ENCODE measurements around the gene SNX18.

Gene SNX18

DNA sequence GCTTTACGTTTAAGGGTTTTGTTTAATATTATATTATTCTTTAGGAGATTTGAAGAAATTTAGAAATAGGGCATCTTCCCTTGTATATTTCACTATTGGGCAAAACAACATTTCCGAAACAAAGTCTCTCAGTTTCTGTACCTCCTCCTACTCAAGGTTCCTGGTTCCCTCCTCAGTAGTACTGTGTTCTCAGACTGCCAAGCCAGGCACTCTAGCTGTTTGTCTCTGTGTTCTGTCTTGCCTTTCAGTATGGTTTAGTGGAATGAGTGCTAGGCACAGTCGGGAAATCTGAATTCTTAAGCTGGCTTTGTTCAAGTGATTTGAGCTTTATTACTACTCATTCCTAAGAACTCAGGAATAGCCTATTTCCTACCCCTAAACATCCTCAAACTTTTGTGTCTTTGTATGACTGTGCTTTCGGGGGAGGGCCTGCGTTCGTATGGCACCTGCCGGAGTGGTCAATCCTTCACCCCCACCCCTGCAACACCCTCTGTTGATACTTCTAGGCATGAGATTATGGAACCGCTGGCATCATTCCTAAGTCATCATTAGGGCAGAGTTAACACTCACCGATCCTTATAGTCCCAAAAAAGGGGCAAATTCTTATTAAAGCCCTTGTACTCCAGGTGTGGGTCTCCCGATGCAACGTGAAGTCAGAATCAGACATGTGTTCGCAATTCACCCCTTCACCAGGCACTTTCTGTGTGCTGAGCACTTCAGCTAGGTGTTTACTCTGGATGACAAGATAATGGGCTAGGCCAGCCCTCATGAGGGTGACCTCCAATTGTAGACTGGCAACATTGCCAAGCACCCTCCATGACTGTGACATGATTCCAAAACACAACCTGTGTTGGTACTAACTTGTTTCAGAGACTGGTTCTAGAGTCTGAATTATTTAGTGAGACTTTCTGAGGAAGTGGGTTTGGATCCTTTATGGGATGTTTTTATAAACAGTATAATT is 24.5 kb downstream of the SNX18 start:
- ATAC-seq = no peak
- H3K36me3 Mint-ChIP-seq (ENCODE audit: low read depth) = no peaks in the 10 kb centered on the region
- H3K9me3 Mint-ChIP-seq = no peaks in the 10 kb centered on the region
- H3K27me3 Mint-ChIP-seq = no peaks in the 10 kb centered on the region
- peaks cover 15% of the 10 kb centered on the region for H3K4me1 Mint-ChIP-seq
- H3K4me3 Mint-ChIP-seq = no peak overlapping the region
- DNase-seq = no peak
- H3K27ac Mint-ChIP-seq = no peak overlapping the region

DNA sequence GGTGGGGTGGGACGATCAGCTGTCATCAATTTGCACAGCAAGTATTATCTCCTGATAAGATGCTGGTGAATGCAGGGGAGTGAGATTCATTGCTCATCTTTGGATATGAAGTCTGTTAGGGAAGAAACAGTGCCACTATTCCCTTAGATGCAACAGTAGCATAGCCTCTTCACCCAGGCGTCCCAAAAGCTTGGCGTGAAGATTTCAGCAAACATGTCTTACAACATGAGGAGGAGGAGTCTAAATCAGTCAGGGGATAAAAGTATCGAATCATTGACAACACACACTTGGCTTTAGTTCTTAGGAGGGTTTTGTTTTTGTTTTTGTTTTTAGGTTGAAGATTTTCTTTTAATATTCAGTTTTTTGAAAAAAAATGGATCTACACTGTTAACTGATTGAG is 26.5 kb downstream of the SNX18 start:
- H3K27ac Mint-ChIP-seq = no peak overlapping the region
- ATAC-seq = no peak
- H3K4me1 Mint-ChIP-seq = peaks cover 4% of the 10 kb centered on the region
- DNase-seq = no peak
- H3K4me3 Mint-ChIP-seq = no peak overlapping the region
- H3K27me3 Mint-ChIP-seq = no peaks in the 10 kb centered on the region
- no peaks in the 10 kb centered on the region for H3K36me3 Mint-ChIP-seq (ENCODE audit: low read depth)
- no peaks in the 10 kb centered on the region for H3K9me3 Mint-ChIP-seq

DNA sequence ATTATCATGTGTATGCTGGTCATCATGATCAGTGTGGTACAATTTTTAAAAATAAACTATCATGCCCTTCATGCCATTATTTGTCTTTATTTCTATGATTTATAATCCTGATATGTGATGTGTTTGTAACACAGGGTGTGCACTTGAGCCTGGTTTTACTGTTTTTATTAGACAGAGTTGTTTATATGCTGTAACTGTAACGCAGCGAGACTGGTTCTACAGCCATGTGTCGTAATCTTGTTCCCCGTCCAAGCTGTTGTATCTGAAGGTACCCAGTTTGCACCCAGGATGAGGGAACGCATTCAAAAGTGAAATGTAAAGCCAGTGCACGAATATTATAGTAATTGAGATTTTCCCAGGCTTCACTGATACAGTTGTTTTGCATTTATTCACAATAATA is 28.2 kb downstream of the SNX18 start:
- H3K27ac Mint-ChIP-seq = no peak overlapping the region
- H3K4me3 Mint-ChIP-seq = no peak overlapping the region
- peaks cover 4% of the 10 kb centered on the region for H3K36me3 Mint-ChIP-seq (ENCODE audit: low read depth)
- DNase-seq (no peak), ATAC-seq (no peak)
- no peaks in the 10 kb centered on the region for H3K9me3 Mint-ChIP-seq
- peaks cover 4% of the 10 kb centered on the region for H3K4me1 Mint-ChIP-seq
- H3K27me3 Mint-ChIP-seq = no peaks in the 10 kb centered on the region

DNA sequence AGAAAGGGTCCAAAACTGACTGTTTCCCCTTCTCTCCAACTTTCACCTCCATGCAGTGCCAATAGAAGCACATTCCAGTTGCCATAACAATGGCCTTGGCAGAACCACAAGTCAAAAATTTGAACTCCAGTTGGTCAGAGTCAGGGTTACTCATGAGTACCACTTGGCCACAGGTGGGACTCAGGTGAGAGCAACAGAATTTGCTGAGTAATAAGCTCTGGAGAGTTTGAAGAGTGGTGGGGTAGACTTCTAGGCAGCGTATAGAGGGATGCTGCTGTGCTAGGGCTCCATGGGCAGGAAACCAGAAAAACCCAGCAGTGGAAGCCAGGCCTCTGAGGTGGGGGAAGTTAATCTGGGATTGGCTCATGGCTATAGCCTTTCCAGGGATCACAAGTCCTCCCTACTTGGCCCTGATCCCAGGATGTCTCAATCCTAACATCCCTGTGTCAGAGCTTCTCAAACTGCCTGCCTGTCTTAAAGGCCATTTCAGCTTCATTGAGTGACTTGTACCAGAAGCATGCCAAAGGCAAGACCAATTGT is 30.2 kb downstream of the SNX18 start:
- DNase-seq = no peak
- no peak overlapping the region for H3K4me3 Mint-ChIP-seq
- H3K9me3 Mint-ChIP-seq = no peaks in the 10 kb centered on the region

GRCh38 chr5:54548565-54548964 is 31.0 kb downstream of the SNX18 start:
- Mint-ChIP-seq H3K4me1 (no peaks in the 10 kb centered on the region), H3K36me3 (ENCODE audit: low read depth) (peaks cover 4% of the 10 kb centered on the region), H3K4me3 (no peak overlapping the region), H3K27ac (no peak overlapping the region), H3K27me3 (no peaks in the 10 kb centered on the region), H3K9me3 (no peaks in the 10 kb centered on the region)
- no peak for DNase-seq
- ATAC-seq = no peak

More for the DNA sequence above, 30.2 kb downstream of the SNX18 start:
- Mint-ChIP-seq H3K27ac (no peak overlapping the region), H3K4me1 (no peaks in the 10 kb centered on the region), H3K27me3 (no peaks in the 10 kb centered on the region), H3K36me3 (ENCODE audit: low read depth) (peaks cover 4% of the 10 kb centered on the region)
- ATAC-seq = no peak

DNA sequence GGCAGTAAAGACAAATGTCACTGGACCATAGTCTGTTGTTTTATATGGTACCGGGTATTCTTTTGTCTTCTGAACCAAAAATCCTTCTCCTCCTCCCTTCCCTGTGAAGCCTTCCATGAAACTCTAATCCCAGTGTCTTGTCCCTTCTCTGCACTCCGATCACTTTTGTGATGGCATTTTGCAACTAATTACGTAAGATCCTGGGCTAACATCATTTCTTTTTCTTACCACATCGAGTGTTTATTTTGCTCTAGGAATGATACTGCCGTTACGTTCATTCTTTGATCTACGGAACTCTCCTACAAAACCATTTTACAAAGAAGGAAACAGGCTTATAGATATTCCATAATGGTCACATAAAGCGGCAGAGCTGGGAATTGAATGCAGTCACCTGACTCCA is 33.7 kb downstream of the SNX18 start:
- no peaks in the 10 kb centered on the region for H3K4me1 Mint-ChIP-seq
- no peaks in the 10 kb centered on the region for H3K9me3 Mint-ChIP-seq

DNA sequence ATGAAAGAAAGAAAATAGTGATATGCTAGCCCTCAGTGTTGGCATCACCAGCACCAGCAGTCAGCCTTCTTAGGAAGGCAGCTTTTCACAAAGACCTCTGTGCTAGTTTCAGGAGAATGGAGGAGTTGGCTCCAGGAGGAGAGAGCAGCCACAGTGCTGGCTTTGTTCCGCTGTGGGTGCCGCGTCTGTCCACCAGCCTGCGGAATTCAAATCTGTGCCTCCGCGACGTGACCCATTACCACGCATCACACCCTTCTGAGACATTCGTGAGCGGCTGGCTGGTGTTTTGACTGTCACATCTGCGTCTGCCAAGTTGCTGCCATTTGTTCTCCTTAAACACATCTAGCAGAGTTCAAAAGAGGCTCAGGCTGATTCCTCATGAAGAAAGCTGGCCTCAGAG is 34.4 kb downstream of the SNX18 start:
- Mint-ChIP-seq H3K4me1 (no peaks in the 10 kb centered on the region), H3K27ac (no peak overlapping the region), H3K36me3 (ENCODE audit: low read depth) (peaks cover 6% of the 10 kb centered on the region), H3K4me3 (no peak overlapping the region), H3K27me3 (no peaks in the 10 kb centered on the region), H3K9me3 (no peaks in the 10 kb centered on the region)
- ATAC-seq (no peak), DNase-seq (no peak)

More for the DNA sequence above, 33.7 kb downstream of the SNX18 start:
- no peak for ATAC-seq
- H3K36me3 Mint-ChIP-seq (ENCODE audit: low read depth) = peaks cover 5% of the 10 kb centered on the region
- H3K27ac Mint-ChIP-seq = no peak overlapping the region
- no peak overlapping the region for H3K4me3 Mint-ChIP-seq
- DNase-seq = no peak
- no peaks in the 10 kb centered on the region for H3K27me3 Mint-ChIP-seq

DNA sequence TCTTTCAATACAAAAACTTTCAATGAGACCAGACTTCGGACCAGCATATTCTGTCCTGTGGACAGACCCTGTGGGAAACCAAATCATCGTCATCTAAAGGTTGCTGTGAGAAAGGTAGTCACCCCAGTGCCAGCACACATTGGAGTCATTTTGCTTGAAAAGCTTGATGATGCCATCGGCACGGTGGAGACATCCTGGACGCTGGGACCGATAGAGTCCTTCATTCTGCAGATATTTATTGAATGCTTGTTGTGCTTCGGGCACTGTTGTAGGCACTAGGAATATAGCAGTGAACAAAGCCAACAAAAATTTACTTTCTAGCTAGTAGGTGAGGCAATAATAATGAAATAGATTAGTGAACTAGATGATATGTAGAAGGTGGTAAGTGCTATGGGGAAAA is 34.9 kb downstream of the SNX18 start:
- no peaks in the 10 kb centered on the region for H3K9me3 Mint-ChIP-seq
- H3K4me1 Mint-ChIP-seq = no peaks in the 10 kb centered on the region
- no peak for DNase-seq
- peaks cover 6% of the 10 kb centered on the region for H3K36me3 Mint-ChIP-seq (ENCODE audit: low read depth)
- H3K27me3 Mint-ChIP-seq = no peaks in the 10 kb centered on the region
- no peak overlapping the region for H3K4me3 Mint-ChIP-seq
- H3K27ac Mint-ChIP-seq = no peak overlapping the region
- ATAC-seq = no peak

- Mint-ChIP-seq H3K36me3 (ENCODE audit: low read depth) (peaks cover 6% of the 10 kb centered on the region), H3K4me1 (no peaks in the 10 kb centered on the region), H3K27ac (no peak overlapping the region), H3K4me3 (no peak overlapping the region), H3K9me3 (no peaks in the 10 kb centered on the region), H3K27me3 (no peaks in the 10 kb centered on the region)
- no peak for ATAC-seq
- no peak for DNase-seq
Measured at GRCh38 chr5:54553659-54554207, 36.2 kb downstream of the SNX18 start.

DNA sequence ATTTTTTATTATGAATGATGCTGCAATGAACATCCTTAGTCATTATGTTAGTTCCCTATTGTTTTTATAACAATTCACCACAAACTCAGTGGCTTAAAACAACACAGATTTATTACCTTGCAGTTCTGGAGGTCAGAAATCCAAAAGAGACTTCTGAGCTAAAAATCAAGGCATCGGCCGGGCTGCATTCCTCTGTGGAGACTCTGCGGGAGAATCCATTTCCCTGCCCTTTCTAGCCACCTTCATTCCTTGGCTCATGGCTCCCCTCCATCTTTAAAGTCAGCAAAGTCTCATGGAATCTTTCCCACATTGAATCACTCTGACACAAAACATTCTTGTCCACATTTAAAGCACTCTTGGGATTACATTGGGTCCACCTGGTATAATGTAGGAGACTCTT is 38.6 kb downstream of the SNX18 start:
- Mint-ChIP-seq H3K4me1 (no peaks in the 10 kb centered on the region), H3K4me3 (no peak overlapping the region), H3K9me3 (no peaks in the 10 kb centered on the region), H3K27me3 (no peaks in the 10 kb centered on the region), H3K27ac (no peak overlapping the region), H3K36me3 (ENCODE audit: low read depth) (peaks cover 2% of the 10 kb centered on the region)
- DNase-seq (no peak), ATAC-seq (no peak)

DNA sequence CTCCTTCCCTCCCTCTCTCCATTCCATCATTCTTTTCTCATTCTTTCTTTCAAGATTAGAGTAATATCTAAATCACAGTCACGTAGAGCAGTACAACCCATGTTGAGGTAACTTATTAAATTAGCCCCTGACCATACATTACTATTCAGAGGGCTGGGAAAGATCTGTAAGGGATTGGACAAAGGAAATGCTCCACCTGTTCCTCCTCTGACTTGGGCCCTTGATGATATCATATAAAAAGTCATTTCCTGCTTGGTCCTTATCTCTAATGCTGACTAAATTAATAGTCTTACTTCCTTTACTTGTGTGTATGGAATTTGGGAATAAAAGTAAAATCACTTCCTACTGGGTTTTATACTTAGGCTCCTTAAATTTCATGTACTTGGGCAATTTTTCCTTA is 40.8 kb downstream of the SNX18 start:
- Mint-ChIP-seq H3K36me3 (ENCODE audit: low read depth) (peaks cover 2% of the 10 kb centered on the region), H3K9me3 (no peaks in the 10 kb centered on the region), H3K27ac (no peak overlapping the region), H3K4me1 (no peaks in the 10 kb centered on the region), H3K27me3 (no peaks in the 10 kb centered on the region), H3K4me3 (no peak overlapping the region)
- ATAC-seq (no peak), DNase-seq (no peak)

DNA sequence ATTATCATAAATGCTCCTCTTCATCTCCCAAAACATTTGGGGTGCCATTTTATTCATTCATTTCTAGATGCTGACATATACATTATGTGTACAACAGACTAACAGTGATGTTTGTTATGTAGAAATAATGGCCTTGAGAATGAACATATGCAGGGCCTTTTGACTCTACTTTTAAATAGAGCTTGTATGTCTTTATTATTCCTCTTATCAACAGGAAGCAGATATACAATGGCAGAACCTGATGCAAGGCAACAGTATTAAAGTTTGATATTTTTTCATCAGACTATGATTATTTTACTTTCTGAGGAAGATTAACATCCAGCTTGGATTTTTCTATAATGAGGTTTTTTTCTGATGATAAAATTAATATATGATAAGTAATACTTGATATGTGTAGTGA is 44.1 kb downstream of the SNX18 start:
- Mint-ChIP-seq H3K27ac (no peak overlapping the region), H3K36me3 (ENCODE audit: low read depth) (no peaks in the 10 kb centered on the region), H3K4me3 (no peak overlapping the region), H3K27me3 (no peaks in the 10 kb centered on the region), H3K4me1 (no peaks in the 10 kb centered on the region), H3K9me3 (no peaks in the 10 kb centered on the region)
- no peak for ATAC-seq
- no peak for DNase-seq

DNA sequence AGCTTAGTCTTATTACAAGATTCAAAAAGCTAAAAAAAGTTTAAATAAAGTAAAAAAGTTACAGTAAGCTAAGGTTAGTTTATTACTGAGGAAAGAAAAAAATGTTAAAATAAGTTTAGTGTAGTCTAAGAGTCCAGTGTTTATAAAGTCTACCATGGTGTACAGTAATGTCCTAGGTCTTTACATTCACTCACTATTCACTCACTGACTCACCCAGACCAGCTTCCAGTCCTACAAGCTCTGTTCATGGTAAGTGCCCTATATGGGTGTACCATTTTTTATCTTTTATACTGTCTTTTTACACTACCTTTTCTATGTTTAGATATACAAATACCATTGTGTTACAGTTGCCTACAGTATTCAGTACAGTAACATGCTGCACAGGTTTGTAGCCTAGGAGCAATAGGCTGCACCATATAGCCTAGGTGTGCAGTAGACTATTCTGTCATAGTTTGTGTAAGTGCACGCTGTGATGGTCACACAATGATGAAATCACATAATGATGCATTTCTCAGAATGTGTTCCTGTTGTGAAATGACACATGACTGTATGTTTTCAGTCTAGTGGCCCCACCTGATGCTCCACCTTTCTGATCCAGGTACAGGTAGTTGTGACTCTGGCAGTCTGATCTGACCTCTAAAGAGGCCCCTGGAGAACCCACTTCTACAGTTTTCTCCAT is 45.7 kb downstream of the SNX18 start:
- no peak for ATAC-seq
- H3K27ac Mint-ChIP-seq = no peak overlapping the region

DNA sequence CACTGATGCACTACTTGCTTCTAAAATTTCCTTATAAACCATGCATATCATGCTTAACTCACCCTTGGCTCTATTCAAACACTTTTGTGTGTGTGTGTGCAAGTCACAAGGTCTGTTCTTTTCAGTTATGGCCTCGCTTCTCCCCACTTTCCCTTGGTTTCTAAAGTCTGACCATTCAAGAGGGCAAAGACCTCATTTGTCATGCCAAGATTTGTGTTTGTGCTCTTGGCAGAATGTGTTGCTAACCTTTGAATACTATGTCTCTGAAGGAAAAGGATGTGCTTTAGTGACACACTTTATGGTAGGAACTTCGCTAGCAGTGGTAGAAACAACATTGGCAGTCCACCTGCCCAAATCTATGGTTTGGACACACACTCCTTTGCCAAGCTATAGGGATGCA is 50.4 kb downstream of the SNX18 start:
- ATAC-seq = no peak
- Mint-ChIP-seq H3K4me3 (no peak overlapping the region), H3K36me3 (ENCODE audit: low read depth) (no peaks in the 10 kb centered on the region), H3K27ac (no peak overlapping the region), H3K4me1 (no peaks in the 10 kb centered on the region), H3K9me3 (no peaks in the 10 kb centered on the region), H3K27me3 (no peaks in the 10 kb centered on the region)
- no peak for DNase-seq

More for the DNA sequence above, 45.7 kb downstream of the SNX18 start:
- DNase-seq = no peak
- Mint-ChIP-seq H3K36me3 (ENCODE audit: low read depth) (no peaks in the 10 kb centered on the region), H3K4me1 (no peaks in the 10 kb centered on the region), H3K4me3 (no peak overlapping the region), H3K27me3 (no peaks in the 10 kb centered on the region), H3K9me3 (no peaks in the 10 kb centered on the region)

GRCh38 chr5:54570916-54571315 is 53.4 kb downstream of the SNX18 start:
- Mint-ChIP-seq H3K9me3 (no peaks in the 10 kb centered on the region), H3K36me3 (ENCODE audit: low read depth) (no peaks in the 10 kb centered on the region), H3K4me1 (peaks cover 8% of the 10 kb centered on the region), H3K4me3 (no peak overlapping the region), H3K27me3 (no peaks in the 10 kb centered on the region), H3K27ac (no peak overlapping the region)
- DNase-seq (no peak), ATAC-seq (no peak)

Measured in activated naive CD8-positive, alpha-beta T cell treated with anti-CD3 and anti-CD28 coated beads, Interleukin-2, amount 50 U/mL, for 24 hours (primary cell).